HFF-Myc (cell line): ENCODE measurements around the gene WEE1.

ENCODE experiments used
- DNase-seq: peaks from one replicate; pipeline ENCODE4 v3.0.0-alpha.2; 2011; ENCODE audit warnings: low read depth; ENCODE audit errors: extremely low read depth
- H3K4me3 ChIP-seq: replicated peaks from 2 replicates; pipeline ENCODE4 v1.5.1; 2011; ENCODE audit warnings: low read depth, mild to moderate bottlenecking, control low read depth, low read length
- CTCF ChIP-seq: IDR thresholded peaks from 2 replicates; pipeline ENCODE4 v1.5.1; 2012; ENCODE audit warnings: mild to moderate bottlenecking, low read depth, low read length, control low read depth; ENCODE audit errors: missing control alignments

The WEE1 gene

GRCh38 chr11:9613830-9614762 is 40.6 kb downstream of the WEE1 start:
- TF ChIP-seq CTCF = peak; percentile 82
- peak; percentile 80 for DNase-seq
- peak overlapping the region; percentile 43 for H3K4me3 ChIP-seq

GRCh38 chr11:9615031-9615451 is 41.6 kb downstream of the WEE1 start:
- no peak for DNase-seq
- H3K4me3 ChIP-seq = peak overlapping the region; percentile 43
- no peak for TF ChIP-seq CTCF

GRCh38 chr11:9616042-9616675 is 42.7 kb downstream of the WEE1 start:
- no peak for DNase-seq
- no peak overlapping the region for H3K4me3 ChIP-seq
- TF ChIP-seq CTCF = no peak

- TF ChIP-seq CTCF = no peak
- H3K4me3 ChIP-seq = no peak overlapping the region
Observed at GRCh38 chr11:9616858-9617257, 43.4 kb downstream of the WEE1 start.

GRCh38 chr11:9617940-9618339 is 44.5 kb downstream of the WEE1 start:
- H3K4me3 ChIP-seq = no peak overlapping the region
- no peak for DNase-seq
- no peak for TF ChIP-seq CTCF

More at GRCh38 chr11:9616858-9617257, 43.4 kb downstream of the WEE1 start:
- DNase-seq = no peak

- TF ChIP-seq CTCF = no peak
- DNase-seq = no peak
- H3K4me3 ChIP-seq = no peak overlapping the region
Observed at GRCh38 chr11:9619004-9619403, 45.5 kb downstream of the WEE1 start.
